Measurements from ENCODE around the gene SCAMP5.

DNA sequence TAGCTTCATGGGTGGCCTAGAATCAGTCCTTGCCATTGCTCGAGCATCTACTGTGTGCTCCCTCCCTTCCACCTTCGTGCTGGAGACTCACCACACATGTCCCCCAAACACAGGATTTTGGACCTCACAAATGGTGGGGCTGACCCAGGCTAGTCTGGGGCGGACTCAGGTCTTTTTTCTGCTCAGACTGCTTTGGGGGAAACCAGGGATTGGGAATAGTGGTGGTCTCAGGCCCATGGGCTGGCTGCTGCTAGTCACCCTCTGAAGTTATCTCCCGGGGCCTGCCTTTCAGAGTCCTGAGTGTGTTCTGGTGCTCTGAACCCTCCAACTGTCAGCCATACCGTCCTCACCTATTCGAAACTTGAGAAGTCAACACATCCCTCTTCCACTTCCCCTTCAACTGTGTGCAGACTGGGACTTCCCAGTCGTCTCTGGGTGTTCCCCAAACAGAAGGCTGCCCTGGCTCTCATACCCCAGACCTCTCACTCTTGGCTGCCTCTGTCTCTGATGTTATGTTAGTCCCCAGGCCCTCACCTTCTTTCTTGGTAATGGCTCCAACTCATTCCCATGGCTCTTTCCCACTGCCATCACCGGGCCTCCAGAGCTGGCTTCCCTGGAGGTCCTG, 74.0 kb downstream of the SCAMP5 start:
- no peak for TF ChIP-seq EZH2 (IDR thresholded peaks at IDR 0.05)
- no peak for TF ChIP-seq FOXP2 (optimal IDR thresholded peaks at IDR 0.05; ENCODE audit: control extremely low read depth, extremely low read length, insufficient read depth)
- TF ChIP-seq POLR2AphosphoS5 (IDR thresholded peaks at IDR 0.05; ENCODE audit: borderline replicate concordance, low read depth, low read length) = no peak
